Ecto neural progenitor cell (in vitro differentiated cells): ENCODE measurements around the gene PSORS1C2.

Source experiments
- DNase-seq: peaks from one replicate; pipeline ENCODE4 v3.0.0-alpha.2; 2018; ENCODE audit warnings: low spot score

Gene PSORS1C2

GRCh38 chr6:31113861-31114540 is 24.9 kb downstream of the PSORS1C2 start:
- DNase-seq, result no peak

GRCh38 chr6:31112478-31112877 is 26.4 kb downstream of the PSORS1C2 start, which contains the start of gene C6orf15:
Gene C6orf15 (minus strand): TSS chr6:31112575. CDS start chr6:31112555, 20 bp downstream.
- DNase-seq, result no peak

GRCh38 chr6:31111712-31112111 is 27.2 kb downstream of the PSORS1C2 start:
- no peak for DNase-seq

DNA sequence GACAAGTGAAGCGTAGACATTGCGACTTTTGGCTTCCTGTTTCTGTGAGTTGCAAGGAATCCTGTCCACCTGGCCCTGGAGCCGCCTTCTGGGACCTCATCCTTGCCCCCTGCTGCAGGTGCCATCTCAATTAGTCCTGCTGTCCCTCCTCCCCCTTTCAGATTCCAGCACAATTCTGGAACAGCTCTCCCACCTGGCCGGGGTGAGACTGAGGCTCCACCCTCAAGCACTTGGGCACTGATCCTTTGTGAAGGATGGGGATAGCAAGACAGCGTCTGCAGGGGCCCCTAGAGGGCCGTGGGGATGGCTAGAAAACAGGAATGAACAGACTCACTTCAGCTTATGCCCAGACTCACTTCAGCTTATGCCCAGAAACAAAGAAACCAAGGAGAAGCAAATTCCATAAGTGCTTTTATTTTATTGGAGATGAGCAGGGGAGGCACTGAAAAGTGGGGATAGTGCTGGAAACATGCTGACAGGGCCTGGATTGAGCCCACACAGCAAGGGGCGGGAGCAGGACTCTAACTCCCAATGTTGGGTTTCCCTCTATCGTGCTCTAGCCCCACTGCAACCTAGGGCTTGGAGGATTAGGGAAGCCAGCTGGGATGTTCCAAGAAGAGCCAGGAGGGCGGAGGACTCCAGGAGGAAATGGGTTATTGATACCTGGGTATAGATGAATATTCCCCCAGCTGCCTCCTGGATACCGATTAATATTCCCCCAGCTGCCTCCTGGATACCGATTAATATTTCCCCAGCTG is 27.9 kb downstream of the PSORS1C2 start:
- no peak for DNase-seq

- DNase-seq, result no peak
Observed at GRCh38 chr6:31107052-31107451, 31.8 kb downstream of the PSORS1C2 start.

GRCh38 chr6:31103136-31103535 is 35.7 kb downstream of the PSORS1C2 start:
- DNase-seq, result no peak

DNA sequence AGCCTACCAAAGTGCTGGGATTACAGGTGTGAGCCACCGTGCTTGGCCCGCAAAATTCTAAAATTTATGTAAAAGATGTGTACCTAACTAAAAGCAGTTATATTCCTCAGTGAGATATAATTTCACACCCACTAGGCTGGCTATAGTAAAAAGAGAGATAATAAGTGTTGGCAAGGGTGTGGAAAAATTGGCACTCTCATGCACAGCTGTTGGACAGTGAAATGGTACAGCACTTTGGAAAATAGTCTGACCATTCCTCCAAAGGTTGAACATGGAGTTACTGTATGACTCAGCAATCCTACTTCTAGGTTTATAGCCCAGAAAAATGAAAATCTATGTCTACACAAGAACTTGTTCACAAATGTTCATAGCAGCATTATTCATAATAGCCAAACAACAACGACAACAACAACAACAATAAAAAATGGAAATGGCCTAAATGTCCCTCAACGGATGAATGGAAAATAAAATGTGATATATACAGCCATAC is 40.4 kb downstream of the PSORS1C2 start:
- no peak for DNase-seq

DNA sequence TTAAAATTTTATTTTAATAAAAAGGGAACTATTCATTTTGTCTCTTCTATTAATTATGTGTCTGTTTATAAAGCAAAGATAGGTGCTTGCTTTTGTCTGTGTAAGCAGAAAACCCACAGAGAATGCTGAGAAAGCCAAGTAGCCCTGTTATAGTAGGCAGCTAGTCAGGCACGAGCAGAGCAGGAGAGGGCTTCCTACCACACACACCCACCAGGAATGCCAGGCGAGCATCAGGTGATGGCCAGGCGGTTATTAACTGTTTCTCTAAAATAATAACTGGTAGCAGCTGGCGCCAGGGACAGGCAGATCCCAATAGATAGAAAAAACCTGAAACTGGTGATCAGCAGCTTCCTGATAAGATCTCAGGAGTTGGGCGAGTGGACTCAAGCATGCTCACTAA is 42.2 kb downstream of the PSORS1C2 start:
- DNase-seq, result no peak

GRCh38 chr6:31096215-31096614 is 42.7 kb downstream of the PSORS1C2 start:
- no peak for DNase-seq

- DNase-seq, result no peak
Observed at GRCh38 chr6:31094389-31094881, 44.4 kb downstream of the PSORS1C2 start.

- no peak for DNase-seq
Observed at GRCh38 chr6:31092769-31093505, 45.9 kb downstream of the PSORS1C2 start.

DNA sequence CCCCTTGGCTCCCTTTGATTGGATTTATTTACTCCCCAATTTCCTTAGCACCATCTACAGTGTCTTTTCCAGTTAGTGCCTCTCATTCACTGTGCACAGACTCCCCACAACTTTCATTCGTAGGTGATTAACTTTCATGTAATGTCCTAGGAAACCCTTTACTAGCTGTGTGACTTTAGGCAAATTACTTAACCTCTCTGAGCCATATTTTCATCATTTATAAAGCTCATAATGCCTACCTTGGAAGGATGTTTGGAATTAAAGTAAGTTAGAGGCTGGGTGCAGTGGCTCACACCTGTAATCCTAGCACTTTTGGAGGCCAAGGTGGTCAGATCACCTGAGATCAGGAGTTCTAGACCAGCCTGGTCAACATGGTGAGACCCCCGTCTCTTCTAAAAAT is 46.6 kb downstream of the PSORS1C2 start:
- no peak for DNase-seq

DNA sequence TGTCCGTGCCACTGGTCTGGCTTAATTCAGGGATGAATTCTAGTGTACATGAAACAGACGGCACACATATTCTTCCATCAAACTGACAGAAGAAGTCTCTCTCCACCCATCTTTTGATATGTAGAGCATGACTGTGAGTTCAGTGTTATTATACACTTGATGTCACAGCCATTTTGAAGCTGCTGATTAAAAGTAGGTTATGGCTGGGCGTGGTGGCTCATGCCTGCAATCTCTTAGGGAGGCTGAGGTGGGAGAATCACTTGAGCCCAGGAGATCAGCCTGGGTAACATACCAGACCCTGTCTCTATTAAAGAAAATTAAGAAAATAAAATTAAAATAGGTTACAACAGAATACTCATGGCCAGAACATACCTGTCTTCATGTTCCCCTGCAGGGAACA is 47.2 kb downstream of the PSORS1C2 start:
- DNase-seq, result no peak

DNA sequence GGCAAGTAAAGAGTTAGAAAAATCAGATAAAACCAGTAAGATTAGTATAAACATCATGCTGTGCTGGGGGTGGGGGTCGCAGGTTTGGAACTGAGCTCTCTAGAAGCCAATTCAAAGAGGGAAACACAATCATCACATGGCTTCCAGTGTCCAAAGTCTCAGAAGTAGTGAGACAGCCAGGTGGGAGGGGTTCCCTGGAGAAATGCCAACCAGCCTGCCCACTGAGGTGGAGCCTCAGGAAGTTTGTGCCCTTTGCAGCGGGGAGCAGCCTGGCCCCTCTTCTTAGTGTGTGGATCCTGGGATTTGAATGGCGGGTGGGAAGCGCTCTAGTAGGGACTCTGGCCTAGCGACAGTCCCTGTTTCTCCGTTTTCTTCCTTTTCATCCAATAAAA is 47.9 kb downstream of the PSORS1C2 start:
- no peak for DNase-seq

DNA sequence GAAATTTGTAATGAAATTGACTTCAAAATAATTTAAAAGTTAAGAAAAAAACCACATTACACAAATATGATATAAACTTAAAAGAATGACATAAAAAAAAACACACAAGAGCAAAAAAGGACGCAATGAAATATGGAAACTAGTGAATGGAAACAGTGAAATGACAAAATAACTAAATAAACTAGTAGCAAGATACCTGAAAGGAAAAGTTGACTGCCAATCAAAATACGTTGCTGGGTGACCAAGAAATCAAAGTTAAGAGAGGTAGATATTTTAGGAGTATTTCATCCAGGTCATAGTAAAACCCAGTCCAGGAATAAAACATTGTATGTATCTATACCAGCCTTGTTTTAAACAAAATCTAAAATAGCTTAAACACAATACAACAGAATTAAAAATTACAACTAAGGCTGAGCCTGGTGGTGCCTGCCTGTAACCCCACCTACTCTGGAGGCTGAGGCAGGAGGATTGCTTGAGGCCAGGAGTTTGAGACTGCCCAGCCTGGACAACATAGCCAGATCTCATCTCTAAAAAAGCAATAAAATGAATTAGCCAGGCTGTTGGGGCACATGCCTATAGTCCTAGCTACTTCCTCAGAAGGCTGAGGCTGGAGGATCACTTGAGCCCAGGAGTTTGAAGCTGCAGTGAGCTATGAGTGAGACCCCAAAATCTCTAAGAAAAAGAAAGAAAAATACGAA is 48.4 kb downstream of the PSORS1C2 start:
- DNase-seq, result no peak
